ENCODE data around the gene MAP1LC3B.
"Not testable (repeated sequence)": the region's sequence is repeated elsewhere in the genome, so short reads cannot be mapped to it uniquely, and the experiment has no call there.

The MAP1LC3B gene

DNA sequence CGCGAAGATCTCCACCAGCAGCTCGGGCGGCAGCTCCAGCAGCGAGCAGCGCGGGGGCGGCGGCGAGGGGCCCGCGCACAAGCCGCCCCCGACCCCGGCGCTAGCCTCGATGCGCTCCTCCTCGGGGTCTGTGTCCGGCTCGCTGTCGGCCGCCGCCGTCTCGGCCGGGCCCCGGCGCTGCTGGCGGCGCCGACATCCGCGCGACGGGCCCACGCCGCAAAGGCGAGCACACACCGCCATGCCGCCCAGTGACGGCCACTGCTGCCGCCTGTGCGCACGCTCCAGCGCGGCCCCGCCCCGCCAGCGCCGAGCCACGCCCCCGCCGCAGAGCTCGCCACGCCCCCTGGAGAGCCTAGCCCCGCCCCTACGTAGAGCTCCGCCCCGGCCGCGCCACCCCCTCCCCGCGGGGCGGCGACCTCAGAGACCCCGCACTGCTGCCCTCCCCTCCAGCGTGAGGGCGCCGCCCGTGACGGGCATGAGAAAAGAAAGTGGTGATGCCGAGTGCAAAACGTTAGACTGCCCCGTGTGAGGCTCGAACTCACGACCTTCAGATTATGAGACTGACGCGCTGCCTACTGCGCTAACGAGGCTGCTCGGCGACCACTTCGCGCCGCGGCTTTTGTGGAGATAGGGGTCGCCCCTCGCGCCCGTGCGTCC lies 8.5 kb upstream of the MAP1LC3B start, which contains the start of gene FBXO31:
Gene FBXO31 (minus strand): TSS at position 272 of the 657 bp plus-strand sequence. CDS start 32 bp downstream, at position 240.
- H3K9ac ChIP-seq (ENCODE audit: low read depth, low read length) = peak within 1 kb of the TSS; percentile 92
- no peaks in the 10 kb centered on the region for H3K27me3 ChIP-seq (ENCODE audit: insufficient read depth, low read length)
- peak within 1 kb of the TSS; percentile 92 for H3K4me3 ChIP-seq (ENCODE audit: low read length)
- H3K4me1 ChIP-seq (ENCODE audit: insufficient read depth, low read length) = peaks cover 6% of the 10 kb centered on the region; the same call in 1 of the 2 replicates
- no peaks in the 10 kb centered on the region for H3K36me3 ChIP-seq (ENCODE audit: insufficient read depth, low read length)
- 0 out of 2 replicates have a peak, but pooled peaks cover 4% of the 10 kb centered on the region for H3K9me3 ChIP-seq (ENCODE audit: insufficient read depth, low read depth, low read length)
- H3K27ac ChIP-seq (ENCODE audit: low read depth, low read length) = peak within 1 kb of the TSS; percentile 92
- WGBS = under 1% methylated on average over 92 of the region's 92 CpGs

DNA sequence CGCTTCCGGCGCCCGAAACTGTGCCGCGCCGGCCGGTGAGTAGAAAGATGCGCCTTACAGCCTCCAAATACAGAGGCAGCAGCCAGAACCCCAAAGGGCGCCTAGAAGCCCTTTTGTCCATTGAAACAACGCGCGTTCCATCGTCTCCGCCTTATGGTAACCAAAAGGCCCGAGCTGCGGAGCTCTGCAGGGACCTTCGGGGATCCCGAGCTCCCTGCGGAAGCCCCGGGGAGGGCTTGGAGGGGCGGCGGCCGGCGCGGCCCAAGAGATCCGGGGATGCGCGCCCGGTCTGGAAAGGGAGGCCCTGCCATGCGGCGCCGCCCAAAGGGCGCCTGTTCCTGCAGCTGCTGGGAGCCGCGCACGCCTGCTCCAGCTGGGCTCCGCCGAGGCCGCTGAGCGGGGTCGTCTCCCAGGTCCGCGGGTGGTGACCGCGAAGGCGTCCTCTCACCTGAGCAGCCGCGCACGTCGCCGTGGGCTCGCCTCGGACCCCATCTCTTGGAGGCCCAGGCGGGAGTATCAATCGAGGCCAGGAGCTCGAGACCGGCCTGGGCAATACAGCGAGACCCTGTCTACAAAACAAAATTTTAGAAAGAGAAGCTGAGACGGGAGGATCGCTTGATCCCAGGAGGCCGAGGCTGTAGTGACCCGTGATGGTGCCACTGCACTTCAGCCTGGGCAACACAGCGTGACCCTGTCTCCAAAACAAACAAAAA lies 7.8 kb upstream of the MAP1LC3B start:
- Histone ChIP-seq H3K9me3 (ENCODE audit: insufficient read depth, low read depth, low read length) (0 out of 2 replicates have a peak, but pooled peaks cover under 1% of the 10 kb centered on the region), H3K27me3 (ENCODE audit: insufficient read depth, low read length) (no peaks in the 10 kb centered on the region), H3K9ac (ENCODE audit: low read depth, low read length) (peak overlapping the region; percentile 92), H3K4me1 (ENCODE audit: insufficient read depth, low read length) (peaks cover 7% of the 10 kb centered on the region; the same call in 1 of the 2 replicates), H3K27ac (ENCODE audit: low read depth, low read length) (peak overlapping the region; percentile 92), H3K36me3 (ENCODE audit: insufficient read depth, low read length) (no peaks in the 10 kb centered on the region), H3K4me3 (ENCODE audit: low read length) (peak overlapping the region; percentile 92)
- WGBS = 4% methylated on average over 64 of the region's 64 CpGs

DNA sequence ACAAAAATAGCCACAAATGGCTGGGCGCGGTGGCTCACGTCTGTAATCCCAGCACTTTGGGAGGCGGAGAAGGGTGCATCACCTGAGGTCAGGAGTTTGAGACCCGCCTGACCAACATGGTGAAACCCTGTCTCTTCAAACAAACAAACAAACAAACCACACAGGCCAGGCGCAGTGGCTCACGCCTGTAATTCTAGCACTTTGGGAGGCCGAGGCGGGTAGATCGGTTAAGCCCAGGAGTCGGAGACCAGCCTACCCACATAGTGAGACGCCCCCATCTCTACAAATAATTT lies 7.3 kb upstream of the MAP1LC3B start:
- H3K9me3 ChIP-seq (ENCODE audit: insufficient read depth, low read depth, low read length); H3K27me3 ChIP-seq (ENCODE audit: insufficient read depth, low read length); H3K4me1 ChIP-seq (ENCODE audit: insufficient read depth, low read length); H3K36me3 ChIP-seq (ENCODE audit: insufficient read depth, low read length): not testable (repeated sequence)
- peak overlapping the region; percentile 92 for H3K9ac ChIP-seq (ENCODE audit: low read depth, low read length)
- H3K4me3 ChIP-seq (ENCODE audit: low read length) = peak overlapping the region; percentile 92
- peak overlapping the region; percentile 92 for H3K27ac ChIP-seq (ENCODE audit: low read depth, low read length)
- WGBS = 83% methylated on average over 12 of the region's 12 CpGs

DNA sequence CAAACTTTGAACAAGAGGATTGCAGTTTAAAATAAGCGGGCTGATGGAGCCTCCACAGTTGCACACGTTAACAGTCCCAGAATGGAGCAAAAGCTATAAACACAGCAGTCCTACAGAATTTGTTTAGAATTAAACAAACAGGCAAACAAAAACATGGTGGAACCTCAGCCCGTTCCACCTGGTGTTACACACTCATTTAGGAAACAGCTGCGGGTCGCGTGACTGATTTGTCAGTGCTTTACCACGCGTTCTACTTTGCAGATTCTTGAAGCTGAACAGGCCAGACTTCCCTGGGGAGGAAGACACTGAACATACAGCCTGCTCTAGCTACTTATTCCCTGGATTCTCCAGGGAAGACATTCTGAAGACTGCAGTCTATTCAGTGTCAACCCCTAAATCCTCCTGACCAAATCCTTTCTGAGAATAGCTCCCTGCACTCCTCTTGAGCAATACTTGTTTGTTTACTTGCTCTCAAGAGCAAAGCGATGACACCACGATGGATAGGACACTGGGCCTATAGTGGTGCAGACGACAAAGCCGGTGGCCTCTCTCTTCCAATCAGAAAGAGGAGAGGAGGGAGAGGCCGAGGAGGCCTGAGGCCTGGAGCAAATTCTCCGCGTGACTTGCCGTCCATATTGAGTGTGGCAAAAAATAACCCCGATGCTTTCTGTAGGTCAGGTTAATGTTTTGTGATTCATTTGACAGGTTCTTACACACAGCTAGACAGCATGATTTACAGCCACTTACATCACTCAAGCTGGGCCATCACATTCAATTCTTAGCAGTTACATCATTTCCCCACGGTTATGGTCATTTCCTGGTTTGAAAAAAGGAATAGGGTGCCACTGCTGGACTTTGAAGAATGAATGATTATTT lies 4.0 kb upstream of the MAP1LC3B start:
- Histone ChIP-seq H3K4me3 (ENCODE audit: low read length) (peak overlapping the region; percentile 36), H3K9me3 (ENCODE audit: insufficient read depth, low read depth, low read length) (no peaks in the 10 kb centered on the region), H3K27ac (ENCODE audit: low read depth, low read length) (peak overlapping the region; percentile 74; the same call in 1 of the 2 replicates), H3K9ac (ENCODE audit: low read depth, low read length) (peak overlapping the region; percentile 0; the same call in 1 of the 2 replicates), H3K27me3 (ENCODE audit: insufficient read depth, low read length) (no peaks in the 10 kb centered on the region), H3K4me1 (ENCODE audit: insufficient read depth, low read length) (peaks cover 7% of the 10 kb centered on the region; the same call in 1 of the 2 replicates), H3K36me3 (ENCODE audit: insufficient read depth, low read length) (no peaks in the 10 kb centered on the region)
- 25% methylated on average over 18 of the region's 18 CpGs for WGBS

DNA sequence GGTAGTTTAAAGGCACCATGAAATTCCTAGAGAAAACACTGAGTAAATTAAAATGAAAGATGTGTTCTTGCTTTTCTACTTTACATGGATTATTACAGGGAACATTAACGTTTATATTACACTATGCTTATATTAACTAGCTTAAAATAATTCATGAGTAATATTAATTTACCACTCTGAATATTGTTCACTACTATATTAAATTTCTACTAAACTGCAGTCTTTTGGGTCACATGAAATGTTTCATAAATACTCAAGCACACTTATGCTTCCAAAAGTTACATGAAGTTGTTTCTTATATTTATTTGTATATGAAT lies 3.4 kb upstream of the MAP1LC3B start:
- peak overlapping the region; percentile 36 for H3K4me3 ChIP-seq (ENCODE audit: low read length)
- H3K27ac ChIP-seq (ENCODE audit: low read depth, low read length) = peak overlapping the region; percentile 16; the same call in 1 of the 2 replicates

DNA sequence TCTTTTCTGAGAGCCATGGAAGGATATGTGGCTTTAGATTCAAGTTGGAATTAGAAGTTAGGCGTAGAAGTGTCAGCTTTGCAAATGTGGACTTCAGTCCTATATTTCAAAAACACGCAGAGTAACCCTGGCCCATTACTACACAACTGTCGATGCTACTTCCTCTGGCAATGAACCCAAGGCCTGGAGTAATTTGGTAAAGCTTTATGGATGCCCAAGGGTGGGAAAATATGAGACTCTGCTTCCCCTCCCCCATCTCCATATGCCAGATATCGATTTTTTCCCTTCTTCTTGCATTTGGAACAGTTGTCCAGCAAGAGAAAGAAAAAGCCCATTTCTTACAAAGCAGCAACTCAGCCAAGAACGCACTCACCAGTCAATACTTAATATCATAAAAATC lies 2.9 kb upstream of the MAP1LC3B start:
- H3K9me3 ChIP-seq (ENCODE audit: insufficient read depth, low read depth, low read length) = no peaks in the 10 kb centered on the region
- H3K36me3 ChIP-seq (ENCODE audit: insufficient read depth, low read length) = no peaks in the 10 kb centered on the region
- H3K27me3 ChIP-seq (ENCODE audit: insufficient read depth, low read length) = no peaks in the 10 kb centered on the region
- no peak overlapping the region for H3K4me3 ChIP-seq (ENCODE audit: low read length)
- no peak overlapping the region for H3K27ac ChIP-seq (ENCODE audit: low read depth, low read length)
- peaks cover 14% of the 10 kb centered on the region; the same call in 1 of the 2 replicates for H3K4me1 ChIP-seq (ENCODE audit: insufficient read depth, low read length)
- 95% methylated on average over 4 of the region's 5 CpGs for WGBS
- H3K9ac ChIP-seq (ENCODE audit: low read depth, low read length) = no peak overlapping the region

More for the DNA sequence above, 3.4 kb upstream of the MAP1LC3B start:
- Histone ChIP-seq H3K4me1 (ENCODE audit: insufficient read depth, low read length) (peaks cover 11% of the 10 kb centered on the region; the same call in 1 of the 2 replicates), H3K27me3 (ENCODE audit: insufficient read depth, low read length) (no peaks in the 10 kb centered on the region), H3K36me3 (ENCODE audit: insufficient read depth, low read length) (no peaks in the 10 kb centered on the region), H3K9me3 (ENCODE audit: insufficient read depth, low read depth, low read length) (no peaks in the 10 kb centered on the region), H3K9ac (ENCODE audit: low read depth, low read length) (no peak overlapping the region)
- no CpG with 5 or more reads among the region's 1 CpG for WGBS

DNA sequence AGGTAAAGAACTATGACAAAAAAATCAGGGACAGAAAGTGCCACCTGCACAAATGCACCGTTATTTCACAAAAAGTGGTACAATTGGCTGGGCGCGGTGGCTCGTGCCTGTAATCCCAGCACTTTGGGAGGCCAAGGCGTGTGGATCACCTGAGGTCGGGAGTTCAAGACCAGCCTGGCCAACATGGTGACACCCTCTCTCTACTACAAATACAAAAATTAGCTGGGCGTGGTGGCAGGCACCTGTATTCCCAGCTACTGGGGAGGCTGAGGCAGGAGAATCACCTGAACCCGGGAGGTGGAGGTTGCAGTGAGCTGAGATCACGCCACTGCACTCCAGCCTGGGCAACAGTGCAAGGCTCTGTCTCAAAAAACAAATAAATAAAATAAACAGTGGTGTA lies 2.2 kb upstream of the MAP1LC3B start:
- H3K4me1 ChIP-seq (ENCODE audit: insufficient read depth, low read length) = peaks cover 14% of the 10 kb centered on the region; the same call in 1 of the 2 replicates
- not testable (repeated sequence) for H3K27ac ChIP-seq (ENCODE audit: low read depth, low read length); H3K27me3 ChIP-seq (ENCODE audit: insufficient read depth, low read length); H3K9ac ChIP-seq (ENCODE audit: low read depth, low read length); H3K9me3 ChIP-seq (ENCODE audit: insufficient read depth, low read depth, low read length); H3K36me3 ChIP-seq (ENCODE audit: insufficient read depth, low read length); H3K4me3 ChIP-seq (ENCODE audit: low read length)
- 95% methylated on average over 8 of the region's 9 CpGs for WGBS

DNA sequence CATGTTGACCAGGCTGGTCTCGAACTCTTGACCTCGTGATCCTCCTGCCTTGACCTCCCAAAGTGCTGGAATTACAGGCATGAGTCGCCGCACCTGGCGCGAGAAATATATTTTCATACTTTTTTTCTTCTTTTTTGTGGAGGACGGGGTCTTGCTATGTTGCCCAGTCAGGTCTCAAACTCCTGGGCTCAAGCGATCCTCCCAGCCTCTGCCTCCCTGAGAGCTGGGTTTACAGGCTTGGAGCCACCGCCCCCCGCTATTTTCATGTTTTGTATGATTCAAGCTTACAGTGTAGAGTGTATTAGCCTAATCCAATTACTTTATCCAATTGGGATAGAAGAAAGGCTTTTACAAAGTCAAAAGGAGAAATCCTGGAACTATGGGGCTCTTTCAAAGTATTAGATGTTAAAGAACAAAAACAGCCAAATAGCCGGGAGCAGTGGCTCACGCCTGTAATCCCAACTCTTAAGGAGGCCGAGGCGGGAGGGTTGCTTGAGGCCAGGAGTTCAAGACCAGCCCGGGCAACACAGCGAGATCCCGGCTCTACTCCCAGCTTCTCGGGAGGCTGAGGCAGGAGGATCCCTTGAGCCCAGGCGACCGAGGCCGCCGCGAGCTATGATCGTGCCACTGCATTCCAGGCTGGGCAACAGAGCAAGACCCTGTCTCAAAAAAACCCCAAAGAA lies 1.4 kb upstream of the MAP1LC3B start:
- H3K27me3 ChIP-seq (ENCODE audit: insufficient read depth, low read length) = no peaks in the 10 kb centered on the region
- WGBS = 94% methylated on average over 24 of the region's 24 CpGs
- H3K4me1 ChIP-seq (ENCODE audit: insufficient read depth, low read length) = peaks cover 14% of the 10 kb centered on the region; the same call in 1 of the 2 replicates
- no peaks in the 10 kb centered on the region for H3K9me3 ChIP-seq (ENCODE audit: insufficient read depth, low read depth, low read length)
- H3K4me3 ChIP-seq (ENCODE audit: low read length) = peak overlapping the region; percentile 63
- no peaks in the 10 kb centered on the region for H3K36me3 ChIP-seq (ENCODE audit: insufficient read depth, low read length)
- H3K9ac ChIP-seq (ENCODE audit: low read depth, low read length) = no peak overlapping the region
- no peak overlapping the region; the same call in 1 of the 2 replicates for H3K27ac ChIP-seq (ENCODE audit: low read depth, low read length)

DNA sequence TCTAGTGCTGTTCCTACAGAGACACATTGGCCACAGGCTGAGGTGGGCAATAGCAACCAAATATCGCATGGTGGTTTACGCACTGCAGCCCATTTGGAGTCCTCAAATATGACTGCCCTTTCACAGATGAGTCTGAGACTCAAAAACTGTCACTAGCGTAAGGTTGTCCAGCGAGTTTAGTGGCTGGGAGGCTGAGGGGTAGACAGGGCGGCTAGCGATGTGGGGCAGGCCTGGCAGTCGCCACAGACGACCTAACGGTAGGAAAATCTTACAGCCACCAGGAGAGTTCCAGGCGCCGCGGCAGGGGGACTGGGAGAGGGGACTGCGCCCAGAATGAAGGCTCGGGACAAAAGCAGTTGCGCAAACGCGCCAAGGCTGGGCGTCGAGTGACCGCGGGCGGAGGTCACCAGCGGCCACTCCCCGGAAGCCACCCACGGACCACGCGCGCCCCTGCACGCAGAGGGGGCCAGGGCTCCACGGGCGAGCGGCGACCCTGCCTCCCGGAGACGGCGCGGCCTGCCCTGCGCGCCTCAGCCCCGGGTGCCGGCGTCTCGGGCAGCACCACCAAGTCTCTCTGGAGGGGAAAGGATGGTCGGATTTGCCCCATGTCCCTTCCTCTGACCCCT lies 699 bp upstream of the MAP1LC3B start:
- Histone ChIP-seq H3K4me3 (ENCODE audit: low read length) (peak overlapping the region; percentile 63), H3K9me3 (ENCODE audit: insufficient read depth, low read depth, low read length) (no peaks in the 10 kb centered on the region), H3K27ac (ENCODE audit: low read depth, low read length) (peak overlapping the region; percentile 60), H3K27me3 (ENCODE audit: insufficient read depth, low read length) (no peaks in the 10 kb centered on the region), H3K9ac (ENCODE audit: low read depth, low read length) (peak overlapping the region; percentile 64), H3K36me3 (ENCODE audit: insufficient read depth, low read length) (no peaks in the 10 kb centered on the region), H3K4me1 (ENCODE audit: insufficient read depth, low read length) (peaks cover 14% of the 10 kb centered on the region; the same call in 1 of the 2 replicates)
- 8% methylated on average over 43 of the region's 44 CpGs for WGBS

Data from HUES64 (cell line).